IPS DF 19.7 (cell line): ENCODE data around the gene MYO18A.

ENCODE experiments used
- DNase-seq: peaks from one replicate; pipeline ENCODE4 v3.0.0-alpha.2; 2013; ENCODE audit warnings: low read depth, low spot score

MYO18A gene

GRCh38 chr17:29059281-29059680 lies 120.9 kb downstream of the MYO18A start:
- DNase-seq: no peak

DNA sequence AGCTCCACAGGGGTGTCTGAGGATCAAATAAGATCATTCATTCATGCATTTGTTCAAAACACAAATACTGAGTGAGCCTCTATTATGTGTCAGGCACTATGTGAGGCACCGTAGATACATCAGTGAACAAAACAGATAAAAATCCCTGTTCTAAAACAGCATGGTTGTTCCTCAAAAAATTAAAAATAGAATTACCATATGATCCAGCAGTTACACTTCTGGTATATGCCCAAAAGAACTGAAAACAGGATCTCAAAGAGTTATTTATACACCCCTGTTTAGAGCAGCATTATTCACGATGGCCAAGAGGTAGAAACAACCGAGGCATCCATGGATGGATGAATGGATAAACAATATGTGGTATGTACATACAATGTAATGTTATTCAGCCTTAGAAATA lies 121.8 kb downstream of the MYO18A start:
- DNase-seq: no peak

DNA sequence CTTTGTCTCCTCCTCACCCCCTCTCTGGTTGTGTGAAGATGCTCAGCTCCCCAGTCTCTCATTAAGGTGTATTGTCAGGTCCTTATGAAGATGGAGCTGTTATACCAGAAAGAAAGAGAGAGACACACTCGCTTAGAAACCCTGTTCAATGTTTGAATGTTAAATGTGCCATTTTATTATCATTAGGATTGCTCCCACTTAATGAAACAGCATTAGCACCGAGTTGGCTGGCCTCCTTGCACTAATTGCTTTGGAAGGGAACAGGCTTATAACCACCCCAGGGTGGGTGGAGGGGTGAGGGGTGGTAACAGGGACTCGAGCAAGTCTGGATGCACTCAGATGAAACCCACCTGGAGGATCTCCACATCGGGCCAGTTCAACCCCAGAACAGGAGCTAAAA lies 122.8 kb downstream of the MYO18A start:
- no peak for DNase-seq

DNA sequence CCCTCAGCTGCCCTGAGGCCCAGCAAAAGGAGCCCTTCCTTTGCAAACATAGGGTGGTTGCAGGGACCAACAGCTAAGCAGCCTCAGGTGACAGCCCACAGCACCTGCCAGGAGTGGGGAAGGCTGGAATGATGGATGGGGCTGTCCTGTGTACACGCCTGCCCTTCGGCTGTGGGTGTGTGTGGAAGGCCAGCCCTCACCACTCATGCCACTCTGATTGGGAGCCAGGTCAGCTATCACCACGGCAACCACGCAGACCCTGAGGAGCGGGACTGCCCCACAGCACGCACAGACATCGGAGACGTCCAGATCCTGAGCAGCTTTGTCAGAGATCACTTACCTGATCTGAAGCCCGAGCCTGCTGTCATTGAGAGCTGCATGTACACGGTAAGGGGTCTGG lies 125.4 kb downstream of the MYO18A start:
- no peak for DNase-seq

- no peak for DNase-seq
Measured at GRCh38 chr17:29051731-29052130, 128.5 kb downstream of the MYO18A start.

DNA sequence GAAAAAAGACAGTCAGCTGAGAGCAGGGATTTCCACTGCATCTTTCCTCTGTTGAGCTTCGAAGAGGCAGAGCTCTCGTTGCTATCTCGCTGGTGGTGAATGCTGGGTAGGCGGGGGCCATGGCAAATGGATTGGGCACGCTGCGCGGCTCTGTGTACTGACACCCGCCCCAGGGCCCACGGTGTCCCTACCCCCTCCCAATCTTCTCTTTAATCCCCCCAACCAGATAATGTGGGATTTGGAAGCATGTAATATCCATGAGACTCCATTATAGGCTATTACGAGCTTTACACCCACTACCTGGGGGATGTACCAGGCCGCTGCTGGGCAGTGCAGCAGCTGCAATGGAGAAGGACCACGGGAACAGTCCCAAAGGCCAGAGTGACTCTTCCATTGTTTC lies 129.0 kb downstream of the MYO18A start:
- no peak for DNase-seq

- no peak for DNase-seq
Measured at GRCh38 chr17:29050176-29050575, 130.0 kb downstream of the MYO18A start.

GRCh38 chr17:29049541-29050145 lies 130.6 kb downstream of the MYO18A start:
- no peak for DNase-seq

DNA sequence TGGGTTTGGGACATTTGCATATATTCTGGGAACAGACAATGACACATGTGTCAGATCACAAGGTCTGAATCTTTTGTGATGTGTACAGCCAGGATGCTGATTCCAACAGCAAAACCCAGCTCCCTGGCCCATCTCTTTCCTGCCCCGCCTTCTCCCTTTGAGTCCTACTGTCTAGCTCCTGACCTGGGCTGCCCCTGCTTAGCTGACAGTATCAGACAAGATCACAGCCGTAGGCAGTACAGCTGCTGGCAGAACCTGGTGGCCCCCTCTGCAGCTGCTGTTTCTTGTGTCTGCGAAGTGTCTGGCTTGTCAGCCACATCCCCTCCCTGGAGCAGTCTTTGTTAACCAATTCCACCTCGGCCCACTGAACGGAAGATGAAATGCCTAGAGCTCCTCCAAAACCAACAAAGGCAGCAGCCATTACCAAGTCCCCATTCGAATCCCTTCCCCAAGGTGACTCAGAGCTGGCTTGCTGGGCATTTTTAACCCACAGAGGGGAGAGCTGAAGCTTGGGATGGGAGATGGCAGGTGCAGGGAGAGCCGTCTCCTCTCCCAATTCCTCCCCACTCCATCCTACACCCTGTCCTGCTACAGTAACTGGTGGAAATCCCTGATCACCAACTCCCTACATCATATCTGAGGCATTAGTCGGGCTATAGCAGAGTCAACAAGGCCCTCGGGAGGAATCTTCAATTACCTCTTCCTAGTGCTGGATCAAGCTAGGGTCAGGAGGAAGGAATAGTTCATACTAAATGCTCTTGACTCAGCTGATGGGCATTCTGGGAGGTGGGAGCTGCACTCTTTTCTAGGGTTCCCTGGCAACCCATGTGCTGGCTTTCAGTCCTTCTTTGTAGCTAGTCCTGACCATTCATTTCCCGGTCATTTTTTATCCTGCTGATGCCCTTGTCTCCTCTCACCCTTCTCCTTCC lies 131.5 kb downstream of the MYO18A start:
- DNase-seq: no peak

DNA sequence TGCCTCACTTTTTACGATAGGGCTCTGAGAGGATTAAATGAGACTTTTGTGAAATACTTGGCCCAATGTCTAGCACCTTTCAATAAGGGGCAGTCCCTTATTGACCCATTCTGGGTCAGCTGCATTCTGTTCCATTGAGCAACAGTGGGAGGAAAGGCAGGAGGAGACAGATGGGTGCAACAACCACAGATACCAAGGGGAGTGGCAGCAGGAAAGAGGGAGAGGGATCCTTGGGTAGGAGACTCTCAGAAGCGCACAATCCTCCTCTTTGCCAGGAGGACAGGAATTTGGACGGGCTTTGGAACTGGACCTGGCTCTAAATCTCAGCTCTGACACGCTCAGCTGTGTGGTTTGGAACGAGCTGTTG lies 133.7 kb downstream of the MYO18A start:
- no peak for DNase-seq

DNA sequence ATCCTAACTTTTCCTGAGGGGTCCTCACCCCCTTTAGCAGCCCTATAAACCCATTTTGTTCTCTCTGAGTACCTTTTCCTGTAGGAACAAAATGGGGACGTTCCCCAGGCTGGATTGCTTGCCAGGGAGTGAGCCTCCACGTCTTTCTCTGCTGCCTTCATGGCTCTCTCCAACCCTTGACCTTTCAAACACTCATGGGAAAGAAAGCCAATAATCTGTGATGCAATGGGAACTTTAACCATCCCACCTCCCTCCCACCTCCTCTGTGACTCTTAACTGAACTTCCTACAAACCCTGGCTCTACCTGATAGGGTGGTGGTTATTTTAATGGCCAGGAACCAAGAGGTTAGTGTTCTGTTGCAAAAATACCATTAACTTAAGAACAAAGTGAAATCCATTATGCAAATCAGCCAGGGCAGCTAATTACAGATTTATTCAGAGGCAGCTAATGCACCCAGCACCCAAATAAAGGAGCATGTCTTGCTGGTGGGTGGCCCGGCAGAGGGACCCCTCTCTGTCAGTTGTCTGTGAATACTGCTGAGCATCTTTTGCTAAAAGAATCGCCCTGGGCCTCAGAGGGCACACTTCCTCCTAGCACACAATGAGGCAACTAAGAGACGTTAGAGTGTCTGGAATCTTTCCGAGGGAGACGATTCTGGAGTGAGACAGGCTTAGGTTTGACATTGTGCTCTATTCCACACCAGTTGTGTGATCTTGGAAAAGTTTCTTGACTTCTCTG lies 134.3 kb downstream of the MYO18A start:
- no peak for DNase-seq

DNA sequence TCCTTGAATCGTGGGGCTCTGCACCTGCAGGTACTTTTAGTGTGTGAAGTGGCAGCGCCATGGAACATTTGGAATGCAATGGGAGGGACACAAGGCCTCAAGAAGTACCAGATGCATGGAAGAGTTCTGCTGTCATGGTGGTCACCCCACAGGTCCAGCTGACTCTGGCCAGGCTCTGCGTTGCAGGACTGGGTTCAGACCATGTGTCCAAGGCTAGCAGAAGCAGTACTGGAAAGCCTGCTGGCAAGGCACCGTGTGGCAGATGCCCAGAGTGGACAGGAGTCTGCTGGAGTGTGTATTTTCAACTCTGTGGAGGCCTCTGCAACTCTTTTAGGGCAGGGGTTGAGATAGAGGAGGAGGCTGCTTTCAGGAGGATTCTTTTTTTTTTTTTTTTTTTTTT lies 135.2 kb downstream of the MYO18A start:
- DNase-seq: no peak

DNA sequence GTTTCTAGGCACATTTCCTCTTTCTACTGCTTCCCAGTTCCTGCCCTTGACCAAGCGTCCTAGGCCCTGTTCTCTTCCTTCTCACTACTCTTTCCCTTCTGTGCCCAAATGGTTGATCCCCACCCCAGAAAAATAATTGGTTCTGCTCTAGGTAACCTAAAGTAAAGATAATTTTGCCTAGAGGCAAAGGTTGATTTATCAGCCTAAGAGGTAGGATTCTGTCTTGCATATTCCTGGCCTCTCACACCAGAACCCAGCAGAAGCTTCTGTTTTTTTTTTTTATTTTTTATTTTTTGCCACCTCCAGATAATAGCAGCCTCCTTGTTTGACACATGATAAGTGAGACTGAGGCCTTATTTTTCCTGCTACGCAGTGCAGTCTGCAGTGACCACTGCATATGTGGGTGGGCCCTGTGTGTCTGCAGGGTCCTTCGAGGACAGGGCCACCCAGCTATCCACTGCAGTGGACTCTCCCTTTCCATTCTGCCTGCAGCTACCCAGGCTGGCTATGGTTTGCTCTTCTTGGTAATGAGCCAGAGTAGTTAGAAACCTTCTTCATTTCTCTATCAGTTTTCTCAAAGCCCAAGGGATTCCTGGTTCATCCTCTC lies 136.6 kb downstream of the MYO18A start:
- no peak for DNase-seq

DNA sequence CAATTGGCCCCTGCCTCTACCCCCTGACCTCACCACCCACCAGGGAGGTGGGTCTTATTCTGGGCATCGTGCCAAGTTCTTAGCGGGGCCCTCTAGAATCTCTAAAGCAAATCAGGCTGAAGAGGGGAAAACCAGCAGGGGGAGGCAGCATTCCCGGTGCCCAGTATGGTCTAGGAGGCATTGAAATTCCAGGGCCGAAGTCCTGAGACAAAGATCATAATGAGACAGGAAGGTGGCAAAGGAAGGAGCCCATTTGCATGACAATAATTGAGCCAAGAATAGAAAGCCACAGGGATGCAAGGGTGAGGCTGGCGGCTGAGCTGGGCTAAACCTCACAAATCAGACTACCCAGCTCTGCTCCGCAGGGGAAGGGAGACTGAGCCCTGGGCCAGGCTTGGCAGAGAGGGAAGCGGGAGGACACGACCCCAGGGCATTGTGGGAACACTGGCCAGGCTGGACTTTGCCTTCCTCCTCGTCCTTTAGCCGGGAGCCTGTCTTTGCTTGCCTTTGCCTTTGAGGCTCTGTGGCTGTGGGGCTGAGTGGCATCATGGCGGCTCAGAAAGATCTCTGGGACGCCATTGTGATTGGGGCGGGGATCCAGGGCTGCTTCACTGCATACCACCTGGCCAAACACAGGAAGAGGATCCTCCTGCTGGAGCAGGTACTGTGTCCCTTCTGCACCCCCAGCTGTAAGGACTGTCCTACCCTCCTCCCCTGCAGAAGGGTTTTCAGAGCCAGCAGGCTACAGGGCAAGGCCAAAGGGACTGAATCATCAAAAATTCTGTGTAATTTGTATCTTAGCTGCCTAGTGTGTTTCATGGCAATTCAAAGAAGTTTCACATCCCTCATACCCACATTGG lies 137.3 kb downstream of the MYO18A start, which contains the start of gene PIPOX:
PIPOX (plus strand) TSS at position 463 of the 860 bp plus-strand sequence; CDS start at position 548, 85 bp downstream.
- DNase-seq: peak; percentile 98

DNA sequence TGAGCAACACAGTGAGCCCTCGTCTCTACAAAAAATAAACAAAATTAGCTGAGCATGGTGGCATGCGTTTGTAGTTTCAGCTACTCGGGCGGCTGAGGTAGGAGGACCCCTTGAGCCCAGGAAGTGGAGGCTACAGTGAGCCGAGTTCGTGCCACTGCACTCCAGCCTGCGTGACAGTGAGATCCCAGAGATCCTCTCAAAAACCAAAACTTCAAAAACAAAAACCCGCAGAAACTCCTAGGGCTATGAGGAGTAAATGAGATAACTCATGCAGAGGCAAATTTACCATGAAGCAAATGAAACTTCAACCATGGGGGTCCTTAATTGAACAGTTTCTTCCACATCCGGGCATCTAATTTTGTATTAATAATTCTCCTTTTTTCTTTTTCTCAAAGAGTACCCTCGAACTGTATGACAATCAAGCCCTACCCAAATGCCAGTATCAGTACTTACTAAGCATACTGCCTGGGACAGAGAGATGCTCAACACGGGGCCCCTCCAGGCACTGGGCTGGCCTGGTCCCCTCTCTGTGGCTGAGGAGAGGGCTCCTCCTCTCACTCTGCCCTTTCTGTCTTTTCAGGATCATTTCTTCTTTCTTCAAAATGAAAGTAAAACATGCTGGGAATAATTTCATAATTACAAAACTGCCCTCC lies 138.0 kb downstream of the MYO18A start:
- no peak for DNase-seq

GRCh38 chr17:29041571-29041970 lies 138.6 kb downstream of the MYO18A start:
- no peak for DNase-seq

DNA sequence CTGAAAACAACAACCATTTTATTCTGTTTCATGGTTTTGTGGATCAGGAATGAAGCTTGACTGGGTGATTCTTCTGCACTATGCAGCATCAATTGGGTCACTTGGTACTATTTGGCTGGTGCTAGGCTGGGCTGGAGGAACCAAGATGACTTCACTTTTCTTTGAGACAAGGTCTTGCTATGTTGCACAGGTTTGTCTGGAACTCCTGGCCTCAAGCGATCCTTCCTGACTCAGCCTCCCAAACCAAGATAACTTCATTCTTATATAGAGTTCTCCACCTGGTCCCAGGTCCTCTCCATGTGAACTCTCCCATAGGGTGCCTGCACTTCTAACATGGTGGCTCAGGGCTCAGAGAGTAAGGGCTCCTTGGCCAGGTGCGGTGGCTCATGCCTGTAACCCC lies 139.1 kb downstream of the MYO18A start:
- no peak for DNase-seq

DNA sequence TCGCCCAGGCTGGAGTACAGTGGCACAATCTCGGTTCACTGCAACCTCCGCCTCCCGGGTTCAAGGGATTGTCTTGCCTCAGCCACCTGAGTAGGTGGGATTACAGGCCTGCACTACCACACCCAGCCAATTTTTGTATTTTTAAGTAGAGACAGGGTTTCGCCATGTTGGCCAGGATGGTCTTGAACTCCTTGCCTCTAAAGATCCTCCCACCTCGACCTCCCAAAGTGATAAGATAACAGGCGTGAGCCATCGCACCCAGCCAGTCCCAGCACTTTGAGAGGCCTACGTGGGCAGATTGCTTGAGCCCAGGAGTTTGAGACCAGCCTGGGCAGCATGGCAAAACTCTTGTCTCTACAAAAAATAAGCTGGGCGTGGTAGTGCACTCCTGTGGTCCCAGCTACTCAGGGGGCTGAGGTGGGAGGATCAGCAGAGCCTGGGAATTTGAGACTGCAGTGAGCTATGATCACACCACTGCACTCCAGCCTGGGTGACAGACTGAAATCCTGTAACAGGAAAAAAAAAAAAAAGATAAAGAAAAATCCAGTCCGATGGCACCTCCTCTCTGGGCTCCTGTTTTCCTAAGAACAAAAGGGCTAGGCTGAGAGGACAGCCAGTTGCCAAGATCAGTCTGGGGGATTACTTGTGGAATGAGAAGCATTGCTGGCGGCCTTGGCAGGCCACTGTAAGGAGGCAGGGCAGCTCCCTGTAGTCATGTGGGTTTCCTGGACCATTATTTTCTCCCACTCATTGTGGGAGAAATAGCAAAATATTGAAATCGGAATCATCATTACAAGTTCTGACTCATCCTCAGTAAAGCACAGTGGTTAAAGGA lies 140.2 kb downstream of the MYO18A start:
- DNase-seq: no peak

DNA sequence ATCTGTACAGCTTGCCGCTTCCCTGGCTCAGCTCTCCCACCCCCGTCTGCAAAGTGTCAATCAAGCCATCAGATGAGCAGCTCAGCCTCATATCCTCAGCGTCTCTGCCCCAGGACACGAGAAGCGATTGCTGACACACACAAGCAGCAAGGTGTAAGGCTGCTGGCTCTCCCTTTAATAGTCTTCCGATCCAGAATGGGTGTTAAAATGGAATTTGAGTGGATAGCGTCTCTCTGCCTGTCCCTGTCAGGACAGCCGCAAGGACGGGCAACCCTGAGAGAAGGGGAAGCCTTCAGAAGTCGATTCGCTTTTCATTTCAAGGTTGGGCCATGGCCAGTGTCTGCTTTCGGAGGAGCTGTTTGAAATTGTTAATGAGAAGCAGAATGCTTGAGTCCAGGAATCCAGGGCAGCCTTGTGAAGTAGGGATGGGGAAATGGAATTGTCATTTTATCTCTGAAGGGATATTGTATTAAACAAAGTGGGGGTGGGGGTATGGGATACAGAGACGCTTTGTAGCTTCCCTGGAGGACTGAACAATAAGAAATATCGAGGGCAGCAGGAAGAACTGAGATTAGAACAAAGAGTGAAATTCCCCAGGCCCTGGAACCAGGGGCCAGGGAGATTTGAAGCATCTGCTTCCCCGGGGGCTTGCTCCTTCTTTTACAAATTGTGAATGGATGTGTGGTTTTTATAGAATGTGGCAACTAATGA lies 142.0 kb downstream of the MYO18A start:
- DNase-seq: no peak
